BJ (cell line): Measurements from ENCODE around the gene RNLS. TPM values are rescaled to one million over a fixed set of nuclear protein-coding genes. Genes with fewer than 3 reads are reported as not detected.

Experiments used
- CTCF ChIA-PET: fragments of 350-600 bp; formaldehyde crosslinking; extraction: SDS; loops from one replicate; lab custom pipeline; 2021; ENCODE audit warnings: antibody characterized with exemption, inconsistent platforms; lab: Yijun Ruan, JAX
- POLR2A ChIA-PET: fragments of 300-600 bp; sonication (Branson Sonifier 250); formaldehyde crosslinking; extraction: SDS; loops from one replicate; lab custom pipeline; 2021; ENCODE audit warnings: antibody characterized with exemption; lab: Charles Lee
- DNase-seq: peaks from one replicate; pipeline ENCODE4 v3.0.0-alpha.2; 2011; ENCODE audit warnings: low read depth
- H3K27me3 ChIP-seq: 2 replicates; pipeline ENCODE4 v1.6.0; 2011; ENCODE audit warnings: low read length; ENCODE audit not compliant: control insufficient read depth, insufficient read depth
- H3K36me3 ChIP-seq: 2 replicates; pipeline ENCODE4 v1.5.1; 2011; ENCODE audit warnings: low read length; ENCODE audit not compliant: control insufficient read depth, insufficient read depth
- H3K4me3 ChIP-seq: 2 replicates; pipeline ENCODE4 v1.5.1; 2011; ENCODE audit warnings: low read depth, mild to moderate bottlenecking, control low read depth, low read length
- CTCF ChIP-seq: IDR thresholded peaks from 2 replicates; pipeline ENCODE4 v1.5.1; 2011; ENCODE audit warnings: low read depth, mild to moderate bottlenecking, control low read depth, inconsistent platforms, low read length, moderate library complexity; ENCODE audit not compliant: insufficient read depth
- polyA plus RNA-seq: library from polyadenylated mRNA; depleted of rRNA; stranded (reverse); fragments of >200 nt; gene quantifications from 2 replicates; pipeline ENCODE4 v1.2.3, GENCODE V29; 2011

Gene RNLS
- polyA plus RNA-seq, 1 experiment, result 11.8 TPM

GRCh38 chr10:88270061-88270808, 312.9 kb downstream of the RNLS start:
- CTCF ChIA-PET, result interaction anchor here (1.5 kb wide), 2 partner anchors 13 kb away, joined by 3 to 6 read pairs; no protein-coding TSS in a partner anchor
- POLR2A ChIA-PET, result no interaction called here
- Histone ChIP-seq H3K27me3 (no peaks in the 10 kb centered on the region), H3K36me3 (no peaks in the 10 kb centered on the region), H3K4me3 (no peak overlapping the region)
- DNase-seq, result no peak
- TF ChIP-seq CTCF, result no peak

- CTCF ChIA-PET, result no interaction called here
- POLR2A ChIA-PET, result no interaction called here
- no peaks in the 10 kb centered on the region for H3K36me3 ChIP-seq
Measured at GRCh38 chr10:88262591-88263234, 320.4 kb downstream of the RNLS start.

GRCh38 chr10:88261152-88261551, 322.0 kb downstream of the RNLS start:
- DNase-seq, result no peak
- Histone ChIP-seq H3K4me3 (no peak overlapping the region), H3K27me3 (no peaks in the 10 kb centered on the region), H3K36me3 (no peaks in the 10 kb centered on the region)
- CTCF ChIA-PET, result interaction anchor here (1.6 kb wide), 1 partner anchor 10 kb away, joined by 4 read pairs; no protein-coding TSS in a partner anchor
- POLR2A ChIA-PET, result no interaction called here
- TF ChIP-seq CTCF, result no peak

More at GRCh38 chr10:88262591-88263234, 320.4 kb downstream of the RNLS start:
- no peak for DNase-seq
- Histone ChIP-seq H3K4me3 (no peak overlapping the region), H3K27me3 (no peaks in the 10 kb centered on the region)
- TF ChIP-seq CTCF, result no peak

- H3K27me3 ChIP-seq, result no peaks in the 10 kb centered on the region
- H3K36me3 ChIP-seq, result no peaks in the 10 kb centered on the region
- ChIA-PET CTCF (interaction anchor here (1.6 kb wide), 1 partner anchor 11 kb away, joined by 4 read pairs; no protein-coding TSS in a partner anchor), POLR2A (no interaction called here)
- H3K4me3 ChIP-seq, result no peak overlapping the region
- no peak for DNase-seq
- TF ChIP-seq CTCF, result no peak
Measured at GRCh38 chr10:88260329-88261051, 322.6 kb downstream of the RNLS start.

GRCh38 chr10:88259381-88259780, 323.7 kb downstream of the RNLS start:
- TF ChIP-seq CTCF, result no peak
- ChIA-PET POLR2A (no interaction called here), CTCF (no interaction called here)
- no peaks in the 10 kb centered on the region for H3K27me3 ChIP-seq
- no peaks in the 10 kb centered on the region for H3K36me3 ChIP-seq
- H3K4me3 ChIP-seq, result no peak overlapping the region
- no peak for DNase-seq
